GM23248 (cell line): Measurements from ENCODE around the gene KCNK1. TPM values are rescaled to one million over a fixed set of nuclear protein-coding genes. Genes with fewer than 3 reads are reported as not detected.

Experiments
- DNase-seq: peaks from one replicate; pipeline ENCODE4 v3.0.0-alpha.2; 2015
- H2AFZ ChIP-seq: fragments of 200-600 bp; sonication (generic); 2 replicates; pipeline ENCODE4 v1.6.1; 2016; ENCODE audit warnings: antibody characterized with exemption
- H3F3A ChIP-seq: fragments of 200-600 bp; sonication (generic); 2 replicates; pipeline ENCODE4 v1.6.1; 2016; ENCODE audit warnings: mild to moderate bottlenecking, antibody characterized with exemption, mixed run types; ENCODE audit not compliant: insufficient read depth
- H3K27ac ChIP-seq: fragments of 200-600 bp; sonication (generic); 2 replicates; pipeline ENCODE4 v1.5.1; 2016; ENCODE audit warnings: mild to moderate bottlenecking
- H3K27me3 ChIP-seq: fragments of 200-600 bp; sonication (generic); replicated peaks from 2 replicates; pipeline ENCODE4 v1.6.1; 2016; ENCODE audit warnings: mild to moderate bottlenecking; ENCODE audit not compliant: insufficient read depth
- H3K36me3 ChIP-seq: fragments of 200-600 bp; sonication (generic); 2 replicates; pipeline ENCODE4 v1.6.1; 2016; ENCODE audit warnings: low read depth, mild to moderate bottlenecking
- H3K4me1 ChIP-seq: fragments of 200-600 bp; sonication (generic); 2 replicates; pipeline ENCODE4 v1.6.1; 2016; ENCODE audit warnings: mild to moderate bottlenecking; ENCODE audit not compliant: insufficient read depth
- H3K4me2 ChIP-seq: fragments of 200-600 bp; sonication (generic); one replicate; pipeline ENCODE4 v1.6.1; 2016; ENCODE audit warnings: mild to moderate bottlenecking; ENCODE audit not compliant: unreplicated experiment
- H3K4me3 ChIP-seq: fragments of 200-600 bp; sonication (generic); 2 replicates; pipeline ENCODE4 v1.5.1; 2016; ENCODE audit warnings: mild to moderate bottlenecking
- H3K79me2 ChIP-seq: fragments of 200-600 bp; sonication (generic); 2 replicates; pipeline ENCODE4 v1.6.1; 2016; ENCODE audit warnings: mild to moderate bottlenecking; ENCODE audit not compliant: insufficient read depth
- H3K9ac ChIP-seq: fragments of 200-600 bp; sonication (generic); 2 replicates; pipeline ENCODE4 v1.6.1; 2016; ENCODE audit warnings: mild to moderate bottlenecking
- H3K9me2 ChIP-seq: fragments of 200-600 bp; sonication (generic); 2 replicates; pipeline ENCODE4 v1.6.1; 2016; ENCODE audit warnings: mixed run types, mild to moderate bottlenecking, moderate library complexity; ENCODE audit not compliant: insufficient read depth
- H3K9me3 ChIP-seq: fragments of 200-600 bp; sonication (generic); one replicate; pipeline ENCODE4 v1.6.1; 2017; ENCODE audit warnings: low read depth
- H4K20me1 ChIP-seq: fragments of 200-600 bp; sonication (generic); 2 replicates; pipeline ENCODE4 v1.6.0; 2016; ENCODE audit not compliant: insufficient read depth
- EZH2 ChIP-seq: fragments of 200-600 bp; sonication (generic); IDR thresholded peaks from 2 replicates; pipeline ENCODE4 v1.6.1; 2018; ENCODE audit warnings: antibody characterized with exemption, mild to moderate bottlenecking; ENCODE audit not compliant: insufficient read depth, poor library complexity, severe bottlenecking
- EZH2phosphoT487 ChIP-seq: fragments of 200-600 bp; sonication (generic); IDR thresholded peaks from 2 replicates; pipeline ENCODE4 v1.6.1; 2018; ENCODE audit warnings: antibody characterized with exemption, moderate library complexity, mild to moderate bottlenecking, low read depth; ENCODE audit not compliant: insufficient read depth
- WGBS, 2 experiments: methylation state at CpG; one replicate each; pipeline ENCODE4 v1.1.6; 2015 to 2017; ENCODE audit warnings: low lambda C conversion rate in 2 of 2, low coverage in 1 of 2; ENCODE audit errors: missing lambda C conversion rate in 2 of 2; 5-methylcytosine and 5-hydroxymethylcytosine counted together
- in situ Hi-C: fragments of 300-500 bp; cut with MboI; formaldehyde crosslinking; loops from 2 replicates; pipeline ENCODE4 v1.15.0; 2020
- polyA plus RNA-seq: library from polyadenylated mRNA; unstranded; fragments of >200 nt; fragmentation: Nextera tagmentation; extraction: Ambion mirVana; gene quantifications from 2 replicates; pipeline ENCODE4 v1.2.1, GENCODE V29; 2016
- total RNA-seq: library from RNA; depleted of rRNA; stranded (reverse); fragments of >200 nt; shearing (Covaris generic); gene quantifications from 2 replicates; pipeline ENCODE4 v1.2.3, GENCODE V29; 2014

Gene KCNK1
- total and polyA plus RNA-seq, 2 experiments from 2014 or later: 4.0 to 4.2 TPM

- WGBS, 2 experiments: 94 to 95% methylated on average over 7 of the region's 7 CpGs
- in situ Hi-C loops: no loop called here
These were observed 45.6 kb downstream of the KCNK1 start for GRCh38 chr1:233659495-233659894.

GRCh38 chr1:233661376-233662159, 47.7 kb downstream of the KCNK1 start:
- no peak for DNase-seq
- H2AFZ ChIP-seq: no peak overlapping the region
- H3K9me3 ChIP-seq: no peaks in the 10 kb centered on the region
- no peak for TF ChIP-seq EZH2
- TF ChIP-seq EZH2phosphoT487: no peak
- in situ Hi-C loops: no loop called here
- no peaks in the 10 kb centered on the region for H3F3A ChIP-seq
- H4K20me1 ChIP-seq: no peaks in the 10 kb centered on the region
- no peak overlapping the region for H3K27ac ChIP-seq
- no peaks in the 10 kb centered on the region for H3K9me2 ChIP-seq
- peaks cover 6% of the 10 kb centered on the region; the same call in 1 of the 2 replicates for H3K4me1 ChIP-seq
- H3K4me3 ChIP-seq: no peak overlapping the region
- WGBS, 2 experiments: 95 to 97% methylated on average over 11 of the region's 11 CpGs
- H3K36me3 ChIP-seq: no peaks in the 10 kb centered on the region
- H3K4me2 ChIP-seq: no peak overlapping the region
- H3K79me2 ChIP-seq: no peaks in the 10 kb centered on the region
- H3K27me3 ChIP-seq: no peaks in the 10 kb centered on the region
- H3K9ac ChIP-seq: no peak overlapping the region

More at GRCh38 chr1:233659495-233659894, 45.6 kb downstream of the KCNK1 start:
- H3K9me2 ChIP-seq: no peaks in the 10 kb centered on the region
- DNase-seq: no peak
- H3K27me3 ChIP-seq: no peaks in the 10 kb centered on the region
- no peak overlapping the region for H3K4me2 ChIP-seq
- no peak overlapping the region for H3K27ac ChIP-seq
- no peak overlapping the region for H3K4me3 ChIP-seq
- H3K79me2 ChIP-seq: no peaks in the 10 kb centered on the region
- peaks cover 10% of the 10 kb centered on the region; the same call in 1 of the 2 replicates for H3K4me1 ChIP-seq
- no peaks in the 10 kb centered on the region for H3F3A ChIP-seq
- no peaks in the 10 kb centered on the region for H3K36me3 ChIP-seq
- H3K9me3 ChIP-seq: no peaks in the 10 kb centered on the region
- no peak overlapping the region for H3K9ac ChIP-seq
- TF ChIP-seq EZH2 (no peak), EZH2phosphoT487 (no peak)
- no peaks in the 10 kb centered on the region for H4K20me1 ChIP-seq
- no peak overlapping the region for H2AFZ ChIP-seq

GRCh38 chr1:233662575-233663304, 48.8 kb downstream of the KCNK1 start:
- Histone ChIP-seq H3K27me3 (no peaks in the 10 kb centered on the region), H3K9ac (no peak overlapping the region), H3K36me3 (no peaks in the 10 kb centered on the region), H3K9me3 (no peaks in the 10 kb centered on the region), H3K9me2 (no peaks in the 10 kb centered on the region), H3K4me1 (peaks cover 6% of the 10 kb centered on the region; the same call in 1 of the 2 replicates), H3F3A (no peaks in the 10 kb centered on the region), H2AFZ (no peak overlapping the region), H3K4me2 (no peak overlapping the region), H3K27ac (no peak overlapping the region), H3K4me3 (no peak overlapping the region), H3K79me2 (no peaks in the 10 kb centered on the region), H4K20me1 (no peaks in the 10 kb centered on the region)
- WGBS, 2 experiments: 69 to 76% methylated on average over 8 of the region's 8 CpGs
- DNase-seq: no peak
- in situ Hi-C loops: no loop called here
- TF ChIP-seq EZH2: no peak
- TF ChIP-seq EZH2phosphoT487: no peak

GRCh38 chr1:233664253-233664652, 50.3 kb downstream of the KCNK1 start:
- Histone ChIP-seq H3K4me2 (no peak overlapping the region), H3K9me3 (no peaks in the 10 kb centered on the region), H3K9me2 (no peaks in the 10 kb centered on the region), H4K20me1 (no peaks in the 10 kb centered on the region), H3K36me3 (no peaks in the 10 kb centered on the region), H3K4me3 (no peak overlapping the region), H3K27me3 (no peaks in the 10 kb centered on the region), H3K9ac (no peak overlapping the region), H3K27ac (no peak overlapping the region), H2AFZ (no peak overlapping the region), H3K79me2 (no peaks in the 10 kb centered on the region), H3F3A (no peaks in the 10 kb centered on the region), H3K4me1 (peaks cover 18% of the 10 kb centered on the region)
- in situ Hi-C loops: no loop called here
- DNase-seq: no peak
- WGBS, 2 experiments: 96 to 97% methylated on average over 5 of the region's 5 CpGs
- no peak for TF ChIP-seq EZH2
- TF ChIP-seq EZH2phosphoT487: no peak
